WTC11 (cell line): ENCODE measurements around the gene ECHDC3.

Experiments used
- CREM ChIP-seq: sonication (generic); formaldehyde crosslinking; IDR thresholded peaks from 2 replicates; pipeline ENCODE4 v1.8.1; 2022; ENCODE audit warnings: mild to moderate bottlenecking, missing genetic modification reagents, moderate library complexity
- FOXP1 ChIP-seq: sonication (generic); formaldehyde crosslinking; IDR thresholded peaks from 2 replicates; pipeline ENCODE4 v1.8.0; 2022; ENCODE audit warnings: missing genetic modification reagents, mild to moderate bottlenecking, moderate library complexity, borderline replicate concordance
- GABPB1 ChIP-seq: sonication (generic); formaldehyde crosslinking; IDR thresholded peaks from 2 replicates; pipeline ENCODE4 v1.8.1; 2023; ENCODE audit warnings: mild to moderate bottlenecking, missing genetic modification reagents
- NFATC4 ChIP-seq: fragments of 250-450 bp; sonication (Bioruptor Pico); IDR thresholded peaks from 2 replicates; pipeline ENCODE4 v1.9.0; 2021; ENCODE audit warnings: mild to moderate bottlenecking
- TEAD1 ChIP-seq: sonication (generic); formaldehyde crosslinking; IDR thresholded peaks from 2 replicates; pipeline ENCODE4 v1.8.0; 2022; ENCODE audit warnings: mild to moderate bottlenecking, missing genetic modification reagents
- ZBTB21 ChIP-seq: sonication (generic); formaldehyde crosslinking; IDR thresholded peaks from 2 replicates; pipeline ENCODE4 v1.8.1; 2023; ENCODE audit warnings: mild to moderate bottlenecking, missing genetic modification reagents, borderline replicate concordance
- ZNF138 ChIP-seq: sonication (generic); formaldehyde crosslinking; conservative IDR thresholded peaks from 2 replicates; pipeline ENCODE4 v1.8.1; 2022; ENCODE audit warnings: mild to moderate bottlenecking, moderate library complexity, missing genetic modification reagents
- ZNF263 ChIP-seq: sonication (generic); formaldehyde crosslinking; IDR thresholded peaks from 2 replicates; pipeline ENCODE4 v1.8.1; 2022; ENCODE audit warnings: low read depth, mild to moderate bottlenecking, moderate library complexity, missing genetic modification reagents
- TF ChIP-seq, protein P1 (sequence below): fragments of 200-600 bp; IDR thresholded peaks from 2 replicates; pipeline ENCODE4 v1.8.0; 2022; ENCODE audit warnings: antibody characterized with exemption
- TF ChIP-seq, protein P2 (sequence below): sonication (generic); formaldehyde crosslinking; conservative IDR thresholded peaks from 2 replicates; pipeline ENCODE4 v1.8.1; 2023; ENCODE audit warnings: mild to moderate bottlenecking, low read depth, missing genetic modification reagents, moderate library complexity
- TF ChIP-seq, protein P3 (sequence below): sonication (generic); formaldehyde crosslinking; IDR thresholded peaks from 2 replicates; pipeline ENCODE4 v1.8.0; 2022; ENCODE audit warnings: missing genetic modification reagents
- TF ChIP-seq, protein P4 (sequence below): sonication (generic); formaldehyde crosslinking; IDR thresholded peaks from 2 replicates; pipeline ENCODE4 v1.8.1; 2022; ENCODE audit warnings: mild to moderate bottlenecking, moderate library complexity, missing genetic modification reagents
- TF ChIP-seq, protein P5 (sequence below): sonication (generic); formaldehyde crosslinking; IDR thresholded peaks from 2 replicates; pipeline ENCODE4 v1.8.1; 2022; ENCODE audit warnings: low read depth, missing genetic modification reagents, borderline replicate concordance

DNA sequence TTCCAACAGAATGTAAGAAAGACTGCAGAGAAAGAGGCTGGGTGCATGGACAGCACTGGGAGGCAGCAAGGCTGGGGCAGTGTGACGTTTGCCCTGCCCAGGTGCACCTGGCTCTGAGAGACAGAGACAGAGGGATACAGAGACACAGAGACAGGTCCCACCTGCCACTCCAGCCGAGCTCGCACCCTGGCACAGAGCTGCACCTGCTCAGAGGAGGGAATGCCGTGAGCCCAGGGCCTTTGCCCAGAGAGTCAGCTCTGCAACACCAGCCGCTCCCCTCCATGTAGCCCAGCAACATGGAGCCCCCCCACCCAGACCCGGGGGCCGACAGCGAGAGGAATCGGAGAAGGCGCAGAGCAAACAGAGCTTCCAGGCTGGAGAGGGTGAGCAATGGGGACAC lies 45.7 kb downstream of the ECHDC3 start:
- TF ChIP-seq, protein P1, sequence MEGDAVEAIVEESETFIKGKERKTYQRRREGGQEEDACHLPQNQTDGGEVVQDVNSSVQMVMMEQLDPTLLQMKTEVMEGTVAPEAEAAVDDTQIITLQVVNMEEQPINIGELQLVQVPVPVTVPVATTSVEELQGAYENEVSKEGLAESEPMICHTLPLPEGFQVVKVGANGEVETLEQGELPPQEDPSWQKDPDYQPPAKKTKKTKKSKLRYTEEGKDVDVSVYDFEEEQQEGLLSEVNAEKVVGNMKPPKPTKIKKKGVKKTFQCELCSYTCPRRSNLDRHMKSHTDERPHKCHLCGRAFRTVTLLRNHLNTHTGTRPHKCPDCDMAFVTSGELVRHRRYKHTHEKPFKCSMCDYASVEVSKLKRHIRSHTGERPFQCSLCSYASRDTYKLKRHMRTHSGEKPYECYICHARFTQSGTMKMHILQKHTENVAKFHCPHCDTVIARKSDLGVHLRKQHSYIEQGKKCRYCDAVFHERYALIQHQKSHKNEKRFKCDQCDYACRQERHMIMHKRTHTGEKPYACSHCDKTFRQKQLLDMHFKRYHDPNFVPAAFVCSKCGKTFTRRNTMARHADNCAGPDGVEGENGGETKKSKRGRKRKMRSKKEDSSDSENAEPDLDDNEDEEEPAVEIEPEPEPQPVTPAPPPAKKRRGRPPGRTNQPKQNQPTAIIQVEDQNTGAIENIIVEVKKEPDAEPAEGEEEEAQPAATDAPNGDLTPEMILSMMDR = no peak
- TF ChIP-seq, protein P2, sequence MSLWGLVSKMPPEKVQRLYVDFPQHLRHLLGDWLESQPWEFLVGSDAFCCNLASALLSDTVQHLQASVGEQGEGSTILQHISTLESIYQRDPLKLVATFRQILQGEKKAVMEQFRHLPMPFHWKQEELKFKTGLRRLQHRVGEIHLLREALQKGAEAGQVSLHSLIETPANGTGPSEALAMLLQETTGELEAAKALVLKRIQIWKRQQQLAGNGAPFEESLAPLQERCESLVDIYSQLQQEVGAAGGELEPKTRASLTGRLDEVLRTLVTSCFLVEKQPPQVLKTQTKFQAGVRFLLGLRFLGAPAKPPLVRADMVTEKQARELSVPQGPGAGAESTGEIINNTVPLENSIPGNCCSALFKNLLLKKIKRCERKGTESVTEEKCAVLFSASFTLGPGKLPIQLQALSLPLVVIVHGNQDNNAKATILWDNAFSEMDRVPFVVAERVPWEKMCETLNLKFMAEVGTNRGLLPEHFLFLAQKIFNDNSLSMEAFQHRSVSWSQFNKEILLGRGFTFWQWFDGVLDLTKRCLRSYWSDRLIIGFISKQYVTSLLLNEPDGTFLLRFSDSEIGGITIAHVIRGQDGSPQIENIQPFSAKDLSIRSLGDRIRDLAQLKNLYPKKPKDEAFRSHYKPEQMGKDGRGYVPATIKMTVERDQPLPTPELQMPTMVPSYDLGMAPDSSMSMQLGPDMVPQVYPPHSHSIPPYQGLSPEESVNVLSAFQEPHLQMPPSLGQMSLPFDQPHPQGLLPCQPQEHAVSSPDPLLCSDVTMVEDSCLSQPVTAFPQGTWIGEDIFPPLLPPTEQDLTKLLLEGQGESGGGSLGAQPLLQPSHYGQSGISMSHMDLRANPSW = no peak
- TF ChIP-seq, protein P3, sequence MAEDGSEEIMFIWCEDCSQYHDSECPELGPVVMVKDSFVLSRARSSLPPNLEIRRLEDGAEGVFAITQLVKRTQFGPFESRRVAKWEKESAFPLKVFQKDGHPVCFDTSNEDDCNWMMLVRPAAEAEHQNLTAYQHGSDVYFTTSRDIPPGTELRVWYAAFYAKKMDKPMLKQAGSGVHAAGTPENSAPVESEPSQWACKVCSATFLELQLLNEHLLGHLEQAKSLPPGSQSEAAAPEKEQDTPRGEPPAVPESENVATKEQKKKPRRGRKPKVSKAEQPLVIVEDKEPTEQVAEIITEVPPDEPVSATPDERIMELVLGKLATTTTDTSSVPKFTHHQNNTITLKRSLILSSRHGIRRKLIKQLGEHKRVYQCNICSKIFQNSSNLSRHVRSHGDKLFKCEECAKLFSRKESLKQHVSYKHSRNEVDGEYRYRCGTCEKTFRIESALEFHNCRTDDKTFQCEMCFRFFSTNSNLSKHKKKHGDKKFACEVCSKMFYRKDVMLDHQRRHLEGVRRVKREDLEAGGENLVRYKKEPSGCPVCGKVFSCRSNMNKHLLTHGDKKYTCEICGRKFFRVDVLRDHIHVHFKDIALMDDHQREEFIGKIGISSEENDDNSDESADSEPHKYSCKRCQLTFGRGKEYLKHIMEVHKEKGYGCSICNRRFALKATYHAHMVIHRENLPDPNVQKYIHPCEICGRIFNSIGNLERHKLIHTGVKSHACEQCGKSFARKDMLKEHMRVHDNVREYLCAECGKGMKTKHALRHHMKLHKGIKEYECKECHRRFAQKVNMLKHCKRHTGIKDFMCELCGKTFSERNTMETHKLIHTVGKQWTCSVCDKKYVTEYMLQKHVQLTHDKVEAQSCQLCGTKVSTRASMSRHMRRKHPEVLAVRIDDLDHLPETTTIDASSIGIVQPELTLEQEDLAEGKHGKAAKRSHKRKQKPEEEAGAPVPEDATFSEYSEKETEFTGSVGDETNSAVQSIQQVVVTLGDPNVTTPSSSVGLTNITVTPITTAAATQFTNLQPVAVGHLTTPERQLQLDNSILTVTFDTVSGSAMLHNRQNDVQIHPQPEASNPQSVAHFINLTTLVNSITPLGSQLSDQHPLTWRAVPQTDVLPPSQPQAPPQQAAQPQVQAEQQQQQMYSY (CRISPR knock-in tag) = no peak
- TF ChIP-seq FOXP1 (CRISPR knock-in tag) (no peak), NFATC4 (CRISPR knock-in tag) (no peak), ZNF138 (no peak), GABPB1 (CRISPR knock-in tag) (no peak), CREM (CRISPR knock-in tag) (no peak), ZBTB21 (CRISPR knock-in tag) (no peak), TEAD1 (CRISPR knock-in tag) (no peak), ZNF263 (CRISPR knock-in tag) (no peak)
- TF ChIP-seq, protein P4, sequence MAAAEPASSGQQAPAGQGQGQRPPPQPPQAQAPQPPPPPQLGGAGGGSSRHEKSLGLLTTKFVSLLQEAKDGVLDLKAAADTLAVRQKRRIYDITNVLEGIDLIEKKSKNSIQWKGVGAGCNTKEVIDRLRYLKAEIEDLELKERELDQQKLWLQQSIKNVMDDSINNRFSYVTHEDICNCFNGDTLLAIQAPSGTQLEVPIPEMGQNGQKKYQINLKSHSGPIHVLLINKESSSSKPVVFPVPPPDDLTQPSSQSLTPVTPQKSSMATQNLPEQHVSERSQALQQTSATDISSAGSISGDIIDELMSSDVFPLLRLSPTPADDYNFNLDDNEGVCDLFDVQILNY (CRISPR knock-in tag) = no peak
- TF ChIP-seq, protein P5, sequence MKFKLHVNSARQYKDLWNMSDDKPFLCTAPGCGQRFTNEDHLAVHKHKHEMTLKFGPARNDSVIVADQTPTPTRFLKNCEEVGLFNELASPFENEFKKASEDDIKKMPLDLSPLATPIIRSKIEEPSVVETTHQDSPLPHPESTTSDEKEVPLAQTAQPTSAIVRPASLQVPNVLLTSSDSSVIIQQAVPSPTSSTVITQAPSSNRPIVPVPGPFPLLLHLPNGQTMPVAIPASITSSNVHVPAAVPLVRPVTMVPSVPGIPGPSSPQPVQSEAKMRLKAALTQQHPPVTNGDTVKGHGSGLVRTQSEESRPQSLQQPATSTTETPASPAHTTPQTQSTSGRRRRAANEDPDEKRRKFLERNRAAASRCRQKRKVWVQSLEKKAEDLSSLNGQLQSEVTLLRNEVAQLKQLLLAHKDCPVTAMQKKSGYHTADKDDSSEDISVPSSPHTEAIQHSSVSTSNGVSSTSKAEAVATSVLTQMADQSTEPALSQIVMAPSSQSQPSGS (CRISPR knock-in tag) = no peak
